Iris pigment epithelial cell (primary cell): ENCODE data around the gene ALOX12B.
"Not testable (repeated sequence)": the region's sequence is repeated elsewhere in the genome, so short reads cannot be mapped to it uniquely, and the experiment has no call there.

Source experiments
- DNase-seq: peaks from one replicate; pipeline ENCODE4 v3.0.0-alpha.2; 2011; ENCODE audit warnings: low read depth

The ALOX12B gene

DNA sequence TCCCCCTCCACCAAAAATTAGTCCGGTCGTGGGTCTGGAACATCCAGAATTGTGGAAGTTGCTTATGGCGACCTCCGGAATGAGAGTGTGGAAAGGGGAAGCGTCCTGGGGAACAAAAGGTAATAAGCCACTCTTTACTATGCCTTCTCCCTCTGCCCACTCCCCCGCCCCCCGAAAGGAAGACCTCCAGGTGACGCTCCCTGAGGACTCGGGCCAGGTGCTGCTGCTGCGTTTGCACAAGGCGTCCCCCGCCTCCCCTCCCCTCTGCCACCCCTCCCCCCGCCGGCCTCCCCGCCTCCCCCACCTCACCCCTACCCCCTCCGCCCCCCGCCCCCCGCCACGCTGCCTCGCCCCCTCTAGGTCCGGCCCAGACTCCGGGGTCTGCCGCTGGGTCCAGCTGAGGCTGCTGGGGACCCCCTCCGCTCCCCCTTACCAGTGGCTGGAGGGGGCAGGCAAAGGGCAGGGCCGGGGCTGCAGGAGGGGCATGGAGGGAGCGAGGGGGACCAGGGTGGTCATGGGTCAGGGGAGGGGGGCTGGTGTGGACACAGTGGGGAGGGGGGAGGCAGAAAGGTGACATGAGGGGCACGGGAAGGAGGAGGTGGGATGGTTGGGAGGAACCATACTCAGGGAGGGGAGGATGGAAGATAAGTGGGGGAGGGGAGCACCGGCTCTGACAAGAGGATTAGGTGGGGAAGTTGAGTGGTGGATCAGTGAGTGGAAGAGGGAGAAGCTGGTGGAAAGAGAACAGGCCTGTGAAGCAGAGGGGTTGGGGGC lies 23.6 kb downstream of the ALOX12B start:
- DNase-seq: no peak

DNA sequence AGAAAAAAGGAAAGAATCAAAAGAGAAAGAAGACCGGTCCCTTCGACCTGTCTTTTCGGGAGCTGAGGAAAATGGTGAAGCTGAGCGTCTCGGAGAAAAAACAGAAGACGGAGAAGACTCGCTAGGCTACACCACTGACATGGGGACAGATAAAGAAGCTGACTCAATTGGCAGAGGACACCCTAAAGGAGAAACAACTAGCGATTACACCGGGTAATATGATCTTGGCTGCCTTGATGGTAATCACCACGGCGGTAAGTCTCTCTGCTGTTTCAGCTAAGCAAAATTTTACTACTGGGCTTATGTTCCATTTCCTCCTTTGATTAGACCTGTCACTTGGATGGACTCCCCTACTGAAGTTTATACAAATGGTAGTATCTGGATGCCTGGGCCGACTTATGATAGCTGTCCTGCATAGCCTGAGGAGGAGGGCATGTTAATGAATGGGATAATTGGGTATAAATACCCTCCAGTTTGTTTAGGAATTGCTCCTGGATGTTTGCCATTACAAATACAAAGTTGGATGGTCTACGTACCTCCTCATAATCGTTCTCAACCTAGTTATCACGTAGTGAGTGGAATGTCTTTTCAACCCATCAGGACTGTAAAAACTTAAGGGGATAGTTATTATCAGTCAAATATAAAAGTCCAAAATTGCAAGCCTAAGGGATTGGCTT lies 24.6 kb downstream of the ALOX12B start:
- peak; percentile 28 for DNase-seq

DNA sequence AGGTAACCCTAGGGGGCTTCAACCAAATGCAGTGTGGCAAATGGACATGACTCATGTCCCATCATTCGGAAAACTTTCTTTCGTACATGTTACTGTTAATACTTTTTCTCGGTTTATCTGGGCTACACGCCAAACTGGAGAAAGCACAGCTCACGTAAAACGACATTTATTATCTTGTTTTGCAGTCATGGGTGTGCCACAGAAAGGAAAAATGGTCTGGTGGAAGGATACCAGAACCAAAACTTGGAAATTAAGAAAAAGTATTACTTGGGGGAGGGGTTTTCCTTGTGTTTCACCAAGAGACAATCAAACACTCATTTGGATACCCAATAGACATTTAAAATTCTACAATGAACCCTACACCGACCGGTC lies 25.1 kb downstream of the ALOX12B start:
- peak; percentile 80 for DNase-seq

DNA sequence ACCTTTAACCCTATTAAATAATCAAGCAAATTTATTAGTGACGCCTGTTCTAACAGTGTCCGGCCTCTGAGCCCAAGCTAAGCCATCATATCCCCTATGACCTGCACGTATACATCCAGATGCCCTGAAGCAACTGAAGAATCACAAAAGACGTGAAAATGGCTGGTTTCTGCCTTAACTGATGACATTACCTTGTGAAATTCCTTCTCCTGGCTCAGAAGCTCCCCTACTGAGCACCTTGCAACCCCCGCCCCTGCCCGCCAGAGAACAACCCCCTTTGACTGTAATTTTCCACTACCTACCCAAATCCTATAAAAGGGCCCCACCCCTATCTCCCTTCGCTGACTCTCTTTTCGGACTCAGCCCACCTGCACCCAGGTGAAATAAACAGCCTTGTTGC lies 25.7 kb downstream of the ALOX12B start:
- DNase-seq: not testable (repeated sequence)

DNA sequence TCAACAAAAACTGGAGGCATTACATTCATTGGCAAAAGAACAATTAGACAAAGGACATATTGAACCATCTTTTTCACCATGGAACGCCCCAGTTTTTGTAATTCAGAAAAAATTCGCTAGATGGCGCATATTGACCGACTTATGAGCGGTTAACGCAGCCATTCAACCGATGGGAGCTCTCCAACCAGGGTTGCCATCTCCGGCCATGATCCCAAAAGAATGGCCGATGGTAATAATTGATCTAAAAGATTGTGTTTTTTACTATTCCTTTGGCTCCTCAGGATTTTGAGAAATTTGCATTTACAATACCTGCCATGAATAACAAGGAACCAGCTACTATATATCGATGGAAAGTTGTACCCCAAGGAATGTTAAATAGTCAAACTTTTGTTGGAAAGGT lies 27.2 kb downstream of the ALOX12B start:
- DNase-seq: peak; percentile 64

DNA sequence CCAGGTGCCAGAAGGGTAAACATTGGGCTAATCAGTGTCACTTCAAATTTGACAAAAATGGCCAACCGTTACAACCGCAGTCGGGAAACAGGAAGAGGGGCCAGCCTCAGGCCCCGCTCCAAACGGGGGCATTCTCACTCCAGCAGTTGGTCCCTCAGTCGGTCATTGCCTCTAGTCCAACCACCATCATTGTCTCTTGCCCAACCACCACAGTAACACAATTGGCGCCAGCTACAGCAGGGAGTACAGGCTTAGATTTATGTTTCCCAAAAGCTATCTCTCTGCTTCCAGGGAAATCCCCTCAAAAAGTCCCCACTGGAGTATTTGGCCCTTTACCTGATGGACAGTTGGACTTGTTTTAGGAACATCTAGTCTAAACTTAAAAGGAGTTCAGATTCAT lies 28.4 kb downstream of the ALOX12B start:
- no peak for DNase-seq

DNA sequence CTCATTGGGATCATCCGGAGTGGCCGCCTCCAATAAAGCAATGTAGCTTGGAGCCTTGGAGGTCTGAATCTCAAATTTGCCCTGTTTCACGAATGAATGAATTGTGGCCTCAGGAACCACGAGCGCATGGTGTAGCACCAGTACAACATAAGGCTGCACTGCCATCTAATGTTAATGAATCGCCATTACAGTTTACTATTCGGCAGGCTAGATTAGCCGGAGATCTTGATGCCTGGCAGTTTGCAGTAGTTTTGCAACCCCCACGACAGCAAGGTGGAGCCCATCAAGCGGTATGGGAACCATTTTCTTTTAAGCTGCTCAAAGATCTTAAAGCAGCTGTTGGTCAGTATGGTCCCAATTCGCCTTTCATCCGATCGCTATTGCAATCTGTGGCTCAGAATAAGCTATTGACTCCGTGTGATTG lies 29.8 kb downstream of the ALOX12B start:
- DNase-seq: peak; percentile 82

DNA sequence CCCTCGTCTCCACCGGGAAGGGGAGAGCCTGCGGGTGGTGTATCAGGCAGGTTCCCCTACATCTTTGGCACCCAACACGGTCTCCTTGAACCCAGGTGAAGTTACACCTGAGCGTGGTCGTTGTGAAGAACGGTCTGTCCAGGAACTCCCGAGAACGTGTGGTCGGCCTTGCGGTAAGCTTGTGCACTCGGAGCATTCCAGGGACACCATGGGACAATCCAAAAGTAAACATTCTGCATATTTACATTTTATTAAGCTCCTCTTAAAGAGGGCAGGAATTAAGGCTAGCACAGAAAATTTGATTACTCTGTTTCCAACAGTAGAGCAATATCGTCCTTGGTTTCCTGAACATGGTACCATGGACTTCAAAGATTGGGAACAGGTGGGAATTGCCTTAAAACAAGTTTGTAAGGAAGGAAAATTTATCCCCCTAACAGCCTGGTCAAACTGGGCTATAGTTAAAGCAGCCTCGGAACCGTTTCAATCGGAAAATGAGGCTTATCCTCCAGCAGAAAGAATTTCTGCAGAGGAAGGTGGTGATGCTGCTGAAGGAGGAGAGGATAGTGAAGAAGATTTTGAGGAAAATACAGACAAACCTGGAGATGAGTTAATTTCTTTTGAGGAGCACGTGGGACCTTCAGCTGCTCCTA lies 30.4 kb downstream of the ALOX12B start:
- DNase-seq: peak; percentile 26

DNA sequence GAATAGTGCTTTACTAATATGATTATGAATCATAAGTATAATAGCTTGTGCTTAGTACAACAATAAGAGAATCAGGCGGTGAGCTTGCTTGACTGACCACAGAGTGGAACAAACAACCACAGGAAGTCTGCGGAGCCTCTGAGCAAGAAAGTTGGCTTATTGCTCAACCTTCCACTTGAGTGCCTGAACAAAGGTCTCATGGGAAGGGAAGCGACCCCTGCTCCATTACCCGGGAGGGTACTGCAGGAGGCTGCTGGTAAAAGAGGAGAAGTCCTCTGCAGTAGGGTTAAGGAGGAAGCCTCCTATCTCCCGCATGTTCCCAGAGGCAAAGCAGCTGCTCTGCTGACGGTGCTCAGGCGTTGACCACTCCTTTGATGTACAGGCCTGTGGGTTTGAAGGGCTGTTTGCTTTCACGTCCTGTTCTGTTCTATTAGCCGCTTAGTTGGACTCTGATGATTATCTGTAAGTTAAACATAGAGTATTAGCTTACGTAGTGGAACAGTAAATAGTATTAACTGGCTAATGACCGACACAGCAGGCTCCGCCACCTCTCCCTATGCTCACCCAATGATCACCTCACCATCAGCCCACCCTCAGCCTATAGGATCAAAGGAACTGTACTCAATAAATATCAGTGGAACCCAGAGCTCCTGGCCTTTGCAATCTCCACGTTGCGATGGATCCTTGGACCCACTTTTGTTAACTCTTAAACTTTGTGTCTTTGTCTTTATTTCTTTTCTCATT lies 31.1 kb downstream of the ALOX12B start:
- peak; percentile 98 for DNase-seq

DNA sequence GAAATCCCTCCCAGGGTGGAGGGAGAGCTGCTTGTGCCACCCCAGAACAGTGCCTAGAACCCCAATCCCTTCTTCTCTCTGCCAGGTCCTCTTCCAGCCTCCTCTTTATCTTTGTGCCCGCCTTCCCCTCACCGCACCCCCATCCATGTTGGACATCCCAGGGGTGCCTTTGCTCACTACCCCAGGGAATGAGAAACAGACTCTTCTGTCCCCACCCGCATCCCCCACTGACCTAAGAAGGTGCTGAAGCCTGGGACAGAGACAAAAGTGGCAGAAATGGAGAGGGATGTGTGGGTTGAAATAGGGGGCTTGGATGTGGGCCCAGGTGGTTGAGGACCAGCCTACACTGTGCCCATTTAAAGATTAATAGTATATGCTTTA lies 31.7 kb downstream of the ALOX12B start:
- DNase-seq: no peak

DNA sequence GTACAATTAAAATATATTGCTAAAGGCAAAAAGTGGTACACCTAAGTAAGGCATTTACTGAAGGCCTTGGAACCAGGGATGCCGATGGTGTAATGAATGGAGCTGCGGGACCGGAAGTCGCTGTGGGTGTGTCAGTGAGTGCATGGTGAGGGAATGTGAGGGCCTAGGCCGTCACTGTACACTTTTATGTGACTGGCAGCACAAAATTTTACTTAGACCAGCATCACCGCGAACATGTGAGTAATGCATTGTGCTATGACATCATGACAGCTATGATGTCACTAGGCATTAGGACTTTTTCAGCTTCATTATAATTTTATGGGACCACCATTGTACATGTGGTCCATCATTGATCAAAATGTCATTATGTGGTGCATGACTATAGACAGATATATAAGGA lies 33.9 kb downstream of the ALOX12B start:
- no peak for DNase-seq

DNA sequence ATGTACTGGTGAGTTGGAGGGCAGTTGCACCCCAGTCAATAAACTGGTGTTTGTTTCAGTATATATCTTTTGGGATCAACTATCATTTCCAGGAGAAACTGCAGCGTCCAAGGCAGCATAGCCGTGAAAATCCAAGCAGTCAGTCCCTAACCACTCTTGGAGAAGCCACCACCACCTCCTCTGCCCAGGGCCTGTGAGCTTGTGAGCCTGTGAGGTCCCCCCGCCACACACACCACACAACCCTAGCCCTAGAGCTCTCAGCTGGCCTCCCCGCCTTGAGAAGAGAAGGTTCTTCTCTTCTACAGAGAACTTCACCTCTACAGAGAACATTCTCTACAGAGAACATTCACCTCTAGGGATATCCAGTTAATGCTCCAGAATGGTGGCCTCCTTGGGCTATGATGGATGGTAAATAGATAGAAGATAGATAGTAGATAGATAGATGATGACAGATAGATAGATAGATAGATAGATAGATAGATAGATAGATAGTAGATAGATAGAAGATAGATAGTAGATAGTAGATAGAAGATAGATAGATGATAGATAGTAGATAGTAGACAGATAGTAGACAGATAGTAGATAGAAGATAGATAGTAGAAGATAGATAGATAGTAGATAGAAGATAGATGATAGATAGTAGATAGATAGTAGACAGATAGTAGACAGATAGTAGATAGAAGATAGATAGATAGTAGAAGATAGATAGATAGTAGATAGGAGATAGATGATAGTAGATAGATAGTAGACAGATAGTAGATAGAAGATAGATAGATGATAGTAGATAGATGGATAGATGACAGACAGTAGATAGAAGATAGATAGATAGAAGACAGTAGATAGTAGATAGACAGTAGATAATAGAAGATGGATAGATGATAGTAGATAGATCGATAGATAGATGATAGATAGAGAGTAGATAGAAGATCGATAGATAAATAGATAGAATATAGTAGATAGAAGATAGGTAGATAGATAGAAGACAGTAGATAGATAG lies 35.0 kb downstream of the ALOX12B start:
- no peak for DNase-seq

DNA sequence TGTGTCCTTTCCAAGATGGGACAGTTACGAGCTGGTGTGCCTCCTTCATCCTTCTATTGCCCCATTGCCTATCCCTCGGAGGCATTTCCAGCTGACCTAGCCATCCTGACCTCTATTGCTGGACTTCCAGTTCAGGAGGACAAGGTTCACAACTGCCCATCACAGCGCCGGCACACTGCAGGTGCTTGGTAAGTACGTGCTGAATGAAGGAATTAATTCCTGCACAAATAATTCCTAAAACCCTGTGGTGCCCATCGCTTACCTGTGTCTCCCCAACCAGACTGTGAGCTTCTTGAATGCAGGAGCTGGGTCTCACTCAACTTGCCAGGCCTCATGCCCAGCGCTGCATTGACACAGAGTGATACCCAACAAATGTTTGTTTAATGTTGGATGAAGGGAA lies 35.7 kb downstream of the ALOX12B start:
- no peak for DNase-seq

DNA sequence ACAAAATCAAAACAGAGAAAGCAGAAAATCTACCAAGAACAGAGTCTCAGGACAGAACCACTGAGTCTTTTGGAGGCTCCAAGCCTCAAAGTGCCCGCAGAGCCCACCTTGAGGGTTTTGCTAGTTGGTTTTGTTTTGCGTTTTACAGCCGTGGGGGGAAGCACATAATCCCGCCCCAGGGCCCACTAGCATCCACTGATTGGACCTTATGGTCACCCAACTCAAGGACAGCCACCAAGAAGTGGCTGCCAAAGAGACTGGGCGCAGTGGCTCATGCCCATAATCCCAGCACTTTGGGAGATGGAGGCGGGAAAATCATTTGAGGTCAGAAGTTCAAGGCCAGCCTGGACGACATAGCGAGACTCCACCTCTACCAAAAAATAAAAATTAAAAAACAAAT lies 38.8 kb downstream of the ALOX12B start:
- no peak for DNase-seq

DNA sequence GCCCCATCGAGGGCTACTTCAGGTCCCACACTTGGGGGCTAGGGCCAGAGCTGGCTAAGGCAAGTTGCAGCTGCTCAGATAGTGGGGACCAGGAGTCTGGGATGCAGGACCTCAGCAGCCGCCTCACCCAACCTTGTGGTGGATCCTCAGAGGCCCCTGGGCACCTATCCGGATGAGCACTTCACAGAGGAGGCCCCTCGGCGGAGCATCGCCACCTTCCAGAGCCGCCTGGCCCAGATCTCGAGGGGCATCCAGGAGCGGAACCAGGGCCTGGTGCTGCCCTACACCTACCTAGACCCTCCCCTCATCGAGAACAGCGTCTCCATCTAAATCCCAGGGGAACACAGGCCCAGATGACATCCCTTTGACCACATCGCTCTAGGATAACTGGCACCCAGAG lies 39.3 kb downstream of the ALOX12B start:
- DNase-seq: no peak

DNA sequence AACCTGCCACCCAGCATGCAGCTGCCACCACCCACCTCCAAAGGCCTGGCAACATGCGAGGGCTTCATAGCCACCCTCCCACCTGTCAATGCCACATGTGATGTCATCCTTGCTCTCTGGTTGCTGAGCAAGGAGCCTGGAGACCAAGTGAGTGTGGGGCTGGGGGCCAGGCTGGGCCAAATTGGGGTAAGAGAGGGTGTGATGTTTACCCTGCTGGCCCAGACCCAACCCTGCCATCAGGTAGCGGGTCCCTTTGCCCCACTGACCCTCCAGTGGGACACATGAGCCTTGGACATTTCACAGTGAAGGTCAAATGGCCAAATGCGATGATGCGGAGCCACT lies 39.8 kb downstream of the ALOX12B start:
- no peak for DNase-seq

DNA sequence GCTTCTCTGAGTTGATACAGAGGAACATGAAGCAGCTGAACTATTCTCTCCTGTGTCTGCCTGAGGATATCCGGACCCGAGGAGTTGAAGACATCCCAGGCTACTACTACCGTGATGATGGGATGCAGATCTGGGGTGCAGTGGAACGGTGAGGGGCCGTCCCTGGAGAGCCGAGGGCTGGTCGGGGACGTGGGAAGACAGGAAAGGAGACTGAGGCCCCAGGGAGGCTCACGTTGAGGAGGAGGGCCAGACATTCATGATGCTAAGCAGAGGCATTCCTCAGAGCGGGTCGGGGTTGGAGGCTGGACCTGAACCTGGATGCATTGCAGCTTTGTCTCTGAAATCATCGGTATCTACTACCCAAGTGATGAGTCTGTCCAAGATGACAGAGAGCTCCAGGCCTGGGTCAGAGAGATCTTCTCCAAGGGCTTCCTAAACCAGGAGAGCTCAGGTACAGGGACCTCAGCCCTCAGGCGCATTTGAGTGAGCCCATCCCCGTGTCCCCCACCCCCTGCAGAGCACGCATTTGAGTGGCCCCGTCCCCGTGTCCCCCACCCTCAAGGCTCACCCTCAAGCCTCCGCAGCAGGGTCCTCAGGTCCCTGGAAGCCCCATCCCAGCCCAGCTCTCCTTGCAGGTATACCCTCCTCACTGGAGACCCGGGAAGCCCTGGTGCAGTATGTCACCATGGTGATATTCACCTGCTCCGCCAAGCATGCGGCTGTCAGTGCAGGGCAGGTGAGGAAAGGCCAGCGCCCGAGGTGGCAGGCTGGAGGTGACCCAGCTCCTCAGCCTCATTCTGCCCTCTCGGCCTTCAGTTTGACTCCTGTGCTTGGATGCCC lies 40.4 kb downstream of the ALOX12B start:
- no peak for DNase-seq

DNA sequence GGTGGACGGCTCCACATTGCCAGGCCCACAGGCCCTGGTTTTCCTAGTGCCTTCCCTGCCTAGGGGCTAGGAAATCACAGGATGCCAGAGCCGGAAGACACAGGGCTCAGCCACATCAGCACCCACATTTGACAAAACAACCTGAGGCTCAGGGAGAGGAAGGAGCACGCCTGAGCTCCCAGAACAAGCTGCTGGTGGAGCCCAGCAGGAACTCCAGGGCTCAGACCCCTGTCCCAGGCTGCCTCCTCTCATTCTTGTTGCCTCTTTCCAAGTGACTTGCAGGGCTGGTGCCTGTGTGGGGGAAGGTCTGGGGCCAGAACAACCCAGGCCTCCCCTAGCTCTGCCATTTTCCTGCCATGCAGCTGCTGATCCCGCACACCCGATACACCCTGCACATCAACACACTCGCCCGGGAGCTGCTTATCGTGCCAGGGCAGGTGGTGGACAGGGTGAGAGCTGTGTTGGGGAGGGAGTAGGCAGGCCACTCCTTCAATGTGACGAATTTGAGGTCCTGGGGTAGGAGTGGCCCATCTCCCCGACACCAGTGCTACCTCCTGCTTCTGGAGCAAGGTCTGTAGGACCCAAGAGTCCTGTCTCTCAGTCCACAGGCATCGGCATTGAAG lies 41.1 kb downstream of the ALOX12B start:
- no peak for DNase-seq

DNA sequence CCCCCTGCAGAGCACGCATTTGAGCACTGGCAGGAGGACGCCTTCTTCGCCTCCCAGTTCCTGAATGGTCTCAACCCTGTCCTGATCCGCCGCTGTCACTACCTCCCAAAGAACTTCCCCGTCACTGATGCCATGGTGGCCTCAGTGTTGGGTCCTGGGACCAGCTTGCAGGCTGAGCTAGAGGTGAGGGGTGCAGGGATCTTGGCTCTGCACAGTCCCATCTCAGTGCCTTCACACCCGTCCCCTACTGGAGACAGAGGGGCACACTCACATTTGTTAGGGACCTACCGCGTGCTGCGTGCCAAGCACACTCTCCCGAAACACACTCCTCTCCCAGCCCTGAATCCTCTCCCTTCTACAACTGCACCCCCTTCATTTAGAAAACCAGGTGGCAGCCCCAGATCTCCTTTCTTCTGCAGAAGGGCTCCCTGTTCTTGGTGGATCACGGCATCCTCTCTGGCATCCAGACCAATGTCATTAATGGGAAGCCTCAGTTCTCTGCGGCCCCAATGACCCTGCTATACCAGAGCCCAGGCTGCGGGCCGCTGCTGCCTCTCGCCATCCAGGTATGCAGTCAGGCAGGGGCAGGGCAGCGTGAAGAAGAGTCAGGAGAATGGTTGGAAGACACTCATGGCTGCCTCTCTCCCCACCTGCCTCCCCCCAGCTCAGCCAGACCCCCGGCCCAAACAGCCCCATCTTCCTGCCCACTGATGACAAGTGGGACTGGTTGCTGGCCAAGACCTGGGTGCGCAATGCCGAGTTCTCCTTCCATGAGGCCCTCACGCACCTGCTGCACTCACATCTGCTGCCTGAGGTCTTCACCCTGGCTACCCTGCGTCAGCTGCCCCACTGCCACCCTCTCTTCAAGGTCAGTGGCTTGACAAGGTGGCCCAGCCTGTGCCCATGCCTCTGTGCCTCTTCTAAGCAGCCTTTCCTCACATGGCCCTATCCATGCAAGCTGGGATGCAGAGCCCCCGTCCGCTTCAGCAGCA lies 42.4 kb downstream of the ALOX12B start:
- DNase-seq: no peak
